Gastroesophageal sphincter (tissue), 4 donors: ENCODE data around the gene DIPK1A. TPM values are rescaled to one million over a fixed set of nuclear protein-coding genes. Genes with fewer than 3 reads are reported as not detected.

Source experiments
- ATAC-seq: fragments of 150-250 bp; one replicate; pipeline ENCODE4 v1.9.1; 2016; ENCODE audit warnings: mild to moderate bottlenecking, moderate library complexity
- H3K27ac ChIP-seq, 4 donors: fragments of 200-600 bp; sonication (generic) in 3 of 4; 1 replicate in 3 of 4; 2 replicates in 1 of 4; pipeline ENCODE4 v1.5.1; 2016 to 2019
- H3K27me3 ChIP-seq: fragments of 200-600 bp; sonication (generic); one replicate; pipeline ENCODE4 v1.5.1; 2019
- H3K36me3 ChIP-seq, 2 donors: fragments of 200-600 bp; sonication (generic); one replicate each; pipeline ENCODE4 v1.5.1; 2019; ENCODE audit warnings: control low read depth in 1 of 2
- H3K4me1 ChIP-seq, 3 donors: fragments of 200-600 bp; sonication (generic); 1 replicate in 2 of 3; 2 replicates in 1 of 3; pipeline ENCODE4 v1.5.1; 2016 to 2019; ENCODE audit warnings: control low read depth in 2 of 3
- H3K4me3 ChIP-seq, 2 donors: fragments of 200-600 bp; sonication (generic); one replicate each; pipeline ENCODE4 v1.5.1; 2019; ENCODE audit warnings: mild to moderate bottlenecking in 1 of 2, moderate library complexity in 1 of 2
- H3K9me3 ChIP-seq, 3 donors: fragments of 200-600 bp; sonication (generic); one replicate each; pipeline ENCODE4 v1.5.1; 2017 to 2019; ENCODE audit warnings: control low read depth in 2 of 3
- EP300 ChIP-seq: sonication (generic); formaldehyde crosslinking; IDR thresholded peaks from one replicate; pipeline ENCODE4 v1.6.1; 2017; ENCODE audit warnings: antibody characterized with exemption, mild to moderate bottlenecking
- POLR2A ChIP-seq, 2 donors: fragments of 450-650 bp; IDR thresholded peaks; one replicate each; pipeline ENCODE4 v1.6.1; 2017; ENCODE audit warnings: antibody characterized with exemption in 2 of 2, mild to moderate bottlenecking in 2 of 2, moderate library complexity in 1 of 2
- POLR2AphosphoS5 ChIP-seq: sonication (generic); formaldehyde crosslinking; IDR thresholded peaks from one replicate; pipeline ENCODE4 v1.6.1; 2017; ENCODE audit warnings: antibody characterized with exemption
- WGBS, 2 donors: methylation state at CpG; one replicate each; pipeline ENCODE4 v1.1.5; 2018; ENCODE audit warnings: low coverage in 1 of 2; 5-methylcytosine and 5-hydroxymethylcytosine counted together
- total RNA-seq, 4 donors: library from RNA; depleted of rRNA; stranded (reverse); fragments of >200 nt; gene quantifications; one replicate each; pipeline ENCODE4 v1.1.0, GENCODE V29; 2016
- TF ChIP-seq, protein P1 (sequence below), 4 experiments: fragments of 200-600 bp in 2 of 4; fragments of 450-650 bp in 2 of 4; sonication (generic) in 1 of 4; IDR thresholded peaks; one replicate each; pipeline ENCODE4 v1.5.1; 2017 to 2019; ENCODE audit warnings: antibody characterized with exemption in 4 of 4, mild to moderate bottlenecking in 2 of 4, moderate library complexity in 2 of 4

Gene DIPK1A
- total RNA-seq, 4 donors from 2014 or later = 10.2 to 39.2 (median 32.9) TPM

DNA sequence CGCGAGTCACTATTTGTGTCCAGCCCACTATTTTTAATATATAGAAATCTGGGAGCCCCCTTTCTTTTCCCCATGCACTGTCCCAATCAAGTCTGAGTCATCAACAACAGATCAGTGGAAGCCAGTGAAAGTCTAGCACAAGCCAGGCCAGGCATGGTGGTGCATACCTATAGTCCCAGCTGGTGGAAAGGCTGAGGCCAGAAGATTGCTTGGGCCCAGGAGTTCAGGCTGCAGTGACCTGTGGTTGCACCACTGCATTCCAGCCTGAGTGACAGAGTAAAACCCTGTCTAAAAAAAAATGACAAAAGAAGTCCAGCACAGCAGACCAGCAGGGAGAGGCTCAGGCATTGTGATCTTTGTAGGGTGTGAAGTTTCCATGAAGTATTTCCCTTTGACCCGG is 138.4 kb downstream of the DIPK1A start:
- Histone ChIP-seq H3K4me1 (no peaks in the 10 kb centered on the region), H3K36me3 (no peaks in the 10 kb centered on the region), H3K4me3 (no peak overlapping the region), H3K9me3 (no peaks in the 10 kb centered on the region), H3K27me3 (no peaks in the 10 kb centered on the region), H3K27ac (no peak overlapping the region)
- ATAC-seq = no peak
- no peak for TF ChIP-seq EP300
- no peak for TF ChIP-seq POLR2AphosphoS5
- TF ChIP-seq POLR2A (IDR thresholded peaks at IDR 0.05) = no peak
- TF ChIP-seq, protein P1, sequence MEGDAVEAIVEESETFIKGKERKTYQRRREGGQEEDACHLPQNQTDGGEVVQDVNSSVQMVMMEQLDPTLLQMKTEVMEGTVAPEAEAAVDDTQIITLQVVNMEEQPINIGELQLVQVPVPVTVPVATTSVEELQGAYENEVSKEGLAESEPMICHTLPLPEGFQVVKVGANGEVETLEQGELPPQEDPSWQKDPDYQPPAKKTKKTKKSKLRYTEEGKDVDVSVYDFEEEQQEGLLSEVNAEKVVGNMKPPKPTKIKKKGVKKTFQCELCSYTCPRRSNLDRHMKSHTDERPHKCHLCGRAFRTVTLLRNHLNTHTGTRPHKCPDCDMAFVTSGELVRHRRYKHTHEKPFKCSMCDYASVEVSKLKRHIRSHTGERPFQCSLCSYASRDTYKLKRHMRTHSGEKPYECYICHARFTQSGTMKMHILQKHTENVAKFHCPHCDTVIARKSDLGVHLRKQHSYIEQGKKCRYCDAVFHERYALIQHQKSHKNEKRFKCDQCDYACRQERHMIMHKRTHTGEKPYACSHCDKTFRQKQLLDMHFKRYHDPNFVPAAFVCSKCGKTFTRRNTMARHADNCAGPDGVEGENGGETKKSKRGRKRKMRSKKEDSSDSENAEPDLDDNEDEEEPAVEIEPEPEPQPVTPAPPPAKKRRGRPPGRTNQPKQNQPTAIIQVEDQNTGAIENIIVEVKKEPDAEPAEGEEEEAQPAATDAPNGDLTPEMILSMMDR (IDR thresholded peaks at IDR 0.05) = no peak
- WGBS, 2 donors = 63 to 83% methylated on average over 1 to 3 of the region's 3 CpGs

DNA sequence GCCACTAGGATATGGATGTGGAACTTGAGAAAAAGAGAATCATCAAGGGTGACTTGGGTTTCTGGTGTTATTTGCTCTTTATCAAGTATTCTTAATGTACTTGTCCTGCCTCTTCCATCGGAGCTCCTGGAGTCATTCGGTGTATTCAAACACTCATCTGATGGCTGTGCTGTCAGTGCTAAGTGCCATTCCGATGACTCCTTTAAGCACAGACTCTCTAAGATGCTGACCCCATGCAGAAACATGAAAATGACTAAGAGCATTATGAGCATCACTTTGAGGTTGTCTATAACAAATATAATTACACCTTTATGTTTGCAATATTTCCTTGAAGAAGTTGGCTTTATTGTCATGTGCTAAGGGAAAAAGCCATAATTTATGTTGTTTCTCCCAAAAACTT is 140.7 kb downstream of the DIPK1A start:
- no peak for TF ChIP-seq EP300
- TF ChIP-seq, protein P1 (IDR thresholded peaks at IDR 0.05) = no peak
- no peak for TF ChIP-seq POLR2A (IDR thresholded peaks at IDR 0.05)
- no peak for TF ChIP-seq POLR2AphosphoS5
- Histone ChIP-seq H3K4me3 (no peak overlapping the region), H3K4me1 (no peaks in the 10 kb centered on the region), H3K9me3 (no peaks in the 10 kb centered on the region), H3K36me3 (no peaks in the 10 kb centered on the region), H3K27ac (no peak overlapping the region), H3K27me3 (no peaks in the 10 kb centered on the region)
- no peak for ATAC-seq
- 80 to 81% methylated on average over 1 to 3 of the region's 3 CpGs for WGBS, 2 donors

DNA sequence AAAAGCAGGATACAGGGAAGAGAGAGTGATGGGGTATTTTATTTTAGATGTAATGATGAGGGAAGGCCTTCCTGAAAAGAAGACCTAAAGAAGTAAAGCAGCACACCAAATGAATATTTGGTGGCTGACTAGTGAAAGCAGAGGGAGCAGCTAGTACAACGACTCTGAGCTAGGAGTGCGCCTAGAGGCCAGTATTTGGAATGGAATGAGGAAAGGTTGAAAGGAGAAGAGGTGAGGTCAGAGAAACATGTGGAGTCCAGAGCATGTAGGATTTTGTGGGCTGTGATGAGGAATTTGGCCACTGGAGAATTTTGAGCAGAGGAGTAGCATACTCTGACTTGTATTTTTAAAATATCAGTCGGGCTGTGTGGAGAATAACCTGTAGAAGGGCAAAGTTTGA is 141.2 kb downstream of the DIPK1A start:
- 57 to 64% methylated on average over 2 to 3 of the region's 3 CpGs for WGBS, 2 donors
- H3K4me3 ChIP-seq = no peak overlapping the region
- H3K27me3 ChIP-seq = no peaks in the 10 kb centered on the region
- H3K36me3 ChIP-seq = no peaks in the 10 kb centered on the region
- no peaks in the 10 kb centered on the region for H3K9me3 ChIP-seq
- H3K4me1 ChIP-seq = no peaks in the 10 kb centered on the region
- no peak for ATAC-seq
- TF ChIP-seq POLR2A (IDR thresholded peaks at IDR 0.05) (no peak), EP300 (no peak), POLR2AphosphoS5 (no peak)
- TF ChIP-seq, protein P1 (IDR thresholded peaks at IDR 0.05) = no peak
- no peak overlapping the region for H3K27ac ChIP-seq

DNA sequence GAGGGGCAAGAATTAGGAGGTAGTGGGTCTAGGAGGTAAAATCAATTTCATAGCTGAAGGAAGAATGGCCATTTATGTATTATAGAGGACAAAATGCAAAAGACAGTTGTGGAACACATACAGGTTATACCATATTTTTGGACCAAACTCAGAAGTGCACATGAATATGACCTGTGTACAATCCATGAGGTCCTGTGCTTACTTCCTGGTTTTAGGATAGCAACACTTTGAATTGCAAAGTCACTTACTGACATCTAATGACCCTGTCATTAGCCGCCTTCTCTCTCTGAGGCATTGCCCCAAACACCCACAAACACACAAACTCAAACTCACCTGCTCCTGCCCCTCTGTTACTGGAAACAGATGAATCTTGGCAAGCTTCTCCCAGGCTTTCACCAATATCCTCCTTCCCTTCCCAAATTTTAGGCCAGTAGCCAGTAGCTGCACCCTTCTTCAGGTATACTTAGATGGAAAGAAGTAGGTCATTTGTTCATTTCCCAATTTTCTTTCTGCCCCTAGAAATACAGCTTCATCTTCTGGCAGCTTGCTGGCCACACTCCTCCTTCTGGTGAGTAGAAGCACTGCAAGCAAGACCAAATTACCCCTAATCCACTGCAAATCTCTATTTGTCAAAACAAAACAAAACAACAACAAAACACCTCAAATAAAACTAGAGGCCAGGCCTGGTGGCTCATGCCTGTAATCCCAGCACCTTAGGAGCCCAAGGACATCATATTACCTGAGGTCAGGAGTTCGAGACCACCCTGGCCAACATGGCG is 143.1 kb downstream of the DIPK1A start:
- peak; percentile 53 for ATAC-seq
- no peaks in the 10 kb centered on the region for H3K27me3 ChIP-seq
- no peaks in the 10 kb centered on the region for H3K9me3 ChIP-seq
- WGBS, 2 donors = 87% methylated on average over 3 of the region's 3 CpGs
- H3K4me1 ChIP-seq = no peaks in the 10 kb centered on the region
- H3K27ac ChIP-seq = no peak overlapping the region
- no peak for TF ChIP-seq POLR2A (IDR thresholded peaks at IDR 0.05)
- TF ChIP-seq, protein P1 (IDR thresholded peaks at IDR 0.05) = peak; percentile 51 to 80 (median 72)
- no peaks in the 10 kb centered on the region for H3K36me3 ChIP-seq
- H3K4me3 ChIP-seq = no peak overlapping the region

DNA sequence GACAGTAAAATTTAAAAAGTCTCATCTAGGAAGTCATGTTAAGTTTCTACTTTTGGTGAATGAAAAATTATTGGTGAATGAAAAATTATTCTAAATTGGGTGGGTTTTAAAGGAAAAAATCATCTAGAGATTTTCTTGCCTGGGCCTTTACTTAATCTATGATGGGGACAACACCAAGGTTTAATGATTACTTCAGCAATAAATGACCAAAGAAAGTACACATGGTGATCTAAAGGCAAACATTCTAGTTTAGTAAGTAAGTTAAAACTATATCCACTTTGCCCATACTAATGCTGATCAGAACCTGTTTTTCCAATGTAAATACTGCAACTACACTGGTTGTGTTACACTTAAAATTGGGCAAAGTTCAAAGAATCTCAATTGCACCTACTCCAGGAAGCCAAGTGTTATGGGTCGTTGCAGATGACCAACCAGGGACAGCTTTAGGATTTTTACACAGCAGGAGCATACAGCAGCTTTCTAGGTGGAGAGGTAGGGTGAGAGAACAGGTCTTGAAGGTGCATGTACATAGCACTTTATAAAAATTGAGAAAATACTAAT is 144.0 kb downstream of the DIPK1A start:
- no peaks in the 10 kb centered on the region for H3K9me3 ChIP-seq
- no peak for ATAC-seq
- H3K27me3 ChIP-seq = no peaks in the 10 kb centered on the region
- TF ChIP-seq, protein P1 (IDR thresholded peaks at IDR 0.05) = no peak
- no peak for TF ChIP-seq POLR2AphosphoS5
- no peak for TF ChIP-seq EP300
- TF ChIP-seq POLR2A (IDR thresholded peaks at IDR 0.05) = no peak
- no peaks in the 10 kb centered on the region for H3K36me3 ChIP-seq
- no peak overlapping the region for H3K4me3 ChIP-seq
- H3K27ac ChIP-seq = no peak overlapping the region
- 80 to 83% methylated on average over 1 of the region's 1 CpG for WGBS, 2 donors
- H3K4me1 ChIP-seq = no peaks in the 10 kb centered on the region
